Measurements from ENCODE around the gene FAM149B1. TPM values are rescaled to one million over a fixed set of nuclear protein-coding genes. Genes with fewer than 3 reads are reported as not detected.

FAM149B1 gene
- total RNA-seq (2014; rRNA removed) (34.3 and 39.1 TPM in 2 replicates), Bru-seq, nascent RNA (percentile 85 among the genes with signal in this experiment), BruChase-seq, experiment 1, labeled RNA remaining after a 6-hour chase (percentile 67 among the genes with signal in this experiment), BruChase-seq, experiment 2, labeled RNA remaining after a 2-hour chase (percentile 73 among the genes with signal in this experiment)
- long read RNA-seq, full-length matches to known transcripts: 7 of 68 reads
- long read RNA-seq, partial matches to known transcripts: 13 of 68 reads
- long read RNA-seq, other reads (novel, unspliced or antisense): 48 of 68 reads

- Histone ChIP-seq H3K27ac (ENCODE audit: low read length) (peak within 1 kb of the TSS; percentile 51), H4K20me1 (ENCODE audit: low read length) (peaks cover 9% of the 10 kb centered on the region), H3K4me3 (ENCODE audit: low read length) (peak within 1 kb of the TSS; percentile 76), H3K9me3 (ENCODE audit: low read length) (no peaks in the 10 kb centered on the region), H3K4me2 (ENCODE audit: low read length) (peak within 1 kb of the TSS; percentile 75), H2AFZ (ENCODE audit: low read length) (peak within 1 kb of the TSS; percentile 69), H3F3A (ENCODE audit: low read length, unreplicated experiment) (no peaks in the 10 kb centered on the region), H3K79me2 (ENCODE audit: low read length) (peaks cover 59% of the 10 kb centered on the region), H3K9ac (ENCODE audit: low read length) (peak within 1 kb of the TSS; percentile 80), H3K27me3 (ENCODE audit: low read length) (no peaks in the 10 kb centered on the region), H3K9me2 (replicated peaks; ENCODE audit: low read length) (no peaks in the 10 kb centered on the region), H3K36me3 (ENCODE audit: low read depth, low read length) (peaks cover 16% of the 10 kb centered on the region), H3K4me1 (ENCODE audit: insufficient read depth, low read length) (peaks cover 21% of the 10 kb centered on the region)
- peak; percentile 93 for ATAC-seq
- intact Hi-C loops (cut with micrococcal nuclease): loop anchor here (1.0 to 2.0 kb wide), 3 partner anchors 51 to 78 kb away; partner anchors contain the start of gene P4HA1
- ChIA-PET CTCF (interaction anchor here (0.6 to 2.3 kb wide), 7 partner anchors 9 to 85 kb away, joined by 3 to 19 read pairs (median 5); partner anchors contain the start of genes MRPS16 and P4HA1), POLR2A (ENCODE audit: unreplicated experiment) (interaction anchor here (0.6 to 1.4 kb wide), 14 partner anchors 50 to 245 kb away, joined by 3 to 12 read pairs (median 5); partner anchors contain the start of genes DNAJC9, MRPS16 and P4HA1)
- BruUV-seq (replicated peaks): no TSS peak
- TF ChIP-seq, protein P1, sequence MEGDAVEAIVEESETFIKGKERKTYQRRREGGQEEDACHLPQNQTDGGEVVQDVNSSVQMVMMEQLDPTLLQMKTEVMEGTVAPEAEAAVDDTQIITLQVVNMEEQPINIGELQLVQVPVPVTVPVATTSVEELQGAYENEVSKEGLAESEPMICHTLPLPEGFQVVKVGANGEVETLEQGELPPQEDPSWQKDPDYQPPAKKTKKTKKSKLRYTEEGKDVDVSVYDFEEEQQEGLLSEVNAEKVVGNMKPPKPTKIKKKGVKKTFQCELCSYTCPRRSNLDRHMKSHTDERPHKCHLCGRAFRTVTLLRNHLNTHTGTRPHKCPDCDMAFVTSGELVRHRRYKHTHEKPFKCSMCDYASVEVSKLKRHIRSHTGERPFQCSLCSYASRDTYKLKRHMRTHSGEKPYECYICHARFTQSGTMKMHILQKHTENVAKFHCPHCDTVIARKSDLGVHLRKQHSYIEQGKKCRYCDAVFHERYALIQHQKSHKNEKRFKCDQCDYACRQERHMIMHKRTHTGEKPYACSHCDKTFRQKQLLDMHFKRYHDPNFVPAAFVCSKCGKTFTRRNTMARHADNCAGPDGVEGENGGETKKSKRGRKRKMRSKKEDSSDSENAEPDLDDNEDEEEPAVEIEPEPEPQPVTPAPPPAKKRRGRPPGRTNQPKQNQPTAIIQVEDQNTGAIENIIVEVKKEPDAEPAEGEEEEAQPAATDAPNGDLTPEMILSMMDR (conservative IDR thresholded peaks at IDR 0.05; ENCODE audit: low read depth, low read length): peak; percentile 49; the same call in 1 of the 2 replicates
- no peak for TF ChIP-seq EZH2phosphoT487 (IDR thresholded peaks at IDR 0.05; ENCODE audit: borderline replicate concordance, low read length)
- no peak for TF ChIP-seq EZH2 (IDR thresholded peaks at IDR 0.05; ENCODE audit: low read length, unreplicated experiment)
- peak; percentile 100 for DNase-seq
Observed at GRCh38 chr10:73167783-73168464, at the start of gene FAM149B1, which contains the start of gene ECD. Gene FAM149B1, plus strand, starts transcription at chr10:73168119. Its CDS starts 221 bp downstream, at chr10:73168340. Gene ECD, minus strand, starts transcription at chr10:73168008. Its CDS starts 4,071 bp downstream, at chr10:73163937.

DNA sequence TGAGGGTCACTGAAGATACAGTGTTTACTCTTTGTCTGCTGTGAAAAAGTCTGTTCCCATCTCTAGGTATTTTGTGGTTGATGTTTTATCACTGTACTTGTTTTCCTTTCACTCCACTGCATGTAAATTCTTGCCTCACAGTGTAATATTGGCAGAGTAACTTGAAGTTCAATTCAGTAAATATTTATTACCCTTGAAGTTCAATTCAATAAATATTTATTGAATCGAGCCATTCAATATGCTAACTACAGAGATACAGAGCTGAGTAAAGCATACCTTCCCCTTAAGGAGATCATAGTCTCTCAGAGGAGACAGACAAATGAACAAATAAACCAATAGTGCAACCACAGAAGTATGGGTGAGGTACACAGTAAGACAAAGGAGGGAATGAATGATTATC is 48.5 kb upstream of the FAM149B1 start:
- no peaks in the 10 kb centered on the region for H4K20me1 ChIP-seq (ENCODE audit: low read length)
- no peaks in the 10 kb centered on the region for H3K79me2 ChIP-seq (ENCODE audit: low read length)
- no peaks in the 10 kb centered on the region for H3K9me2 ChIP-seq (replicated peaks; ENCODE audit: low read length)
- peaks cover 6% of the 10 kb centered on the region for H3F3A ChIP-seq (ENCODE audit: low read length, unreplicated experiment)
- H3K36me3 ChIP-seq (ENCODE audit: low read depth, low read length): peaks cover 7% of the 10 kb centered on the region; the same call in 1 of the 2 replicates
- H3K27ac ChIP-seq (ENCODE audit: low read length): 0 out of 2 replicates have a peak overlapping the region, but pooled peaks have one; percentile 0
- H2AFZ ChIP-seq (ENCODE audit: low read length): no peak overlapping the region
- ChIA-PET POLR2A (ENCODE audit: unreplicated experiment) (no interaction called here), CTCF (no interaction called here)
- peaks cover 49% of the 10 kb centered on the region for H3K4me1 ChIP-seq (ENCODE audit: insufficient read depth, low read length)
- intact Hi-C loops (cut with micrococcal nuclease): no loop called here
- no peak overlapping the region for H3K4me3 ChIP-seq (ENCODE audit: low read length)
- ATAC-seq: no peak
- BruUV-seq (replicated peaks): no TSS peak
- no peaks in the 10 kb centered on the region for H3K9me3 ChIP-seq (ENCODE audit: low read length)
- TF ChIP-seq EZH2phosphoT487 (IDR thresholded peaks at IDR 0.05; ENCODE audit: borderline replicate concordance, low read length) (no peak), EZH2 (IDR thresholded peaks at IDR 0.05; ENCODE audit: low read length, unreplicated experiment) (no peak)
- TF ChIP-seq, protein P1 (conservative IDR thresholded peaks at IDR 0.05; ENCODE audit: low read depth, low read length): no peak
- no peaks in the 10 kb centered on the region for H3K27me3 ChIP-seq (ENCODE audit: low read length)
- H3K9ac ChIP-seq (ENCODE audit: low read length): no peak overlapping the region
- DNase-seq: peak; percentile 19
- H3K4me2 ChIP-seq (ENCODE audit: low read length): no peak overlapping the region

Measured in PC-3 (cell line).